GM12801 (cell line): Measurements from ENCODE around the gene COG6.

Experiments
- TF ChIP-seq, protein P1 (sequence below): IDR thresholded peaks from one replicate; pipeline ENCODE4 v1.5.1; 2011; ENCODE audit warnings: control low read depth; ENCODE audit not compliant: insufficient read length; ENCODE audit errors: extremely low read depth

COG6 gene

DNA sequence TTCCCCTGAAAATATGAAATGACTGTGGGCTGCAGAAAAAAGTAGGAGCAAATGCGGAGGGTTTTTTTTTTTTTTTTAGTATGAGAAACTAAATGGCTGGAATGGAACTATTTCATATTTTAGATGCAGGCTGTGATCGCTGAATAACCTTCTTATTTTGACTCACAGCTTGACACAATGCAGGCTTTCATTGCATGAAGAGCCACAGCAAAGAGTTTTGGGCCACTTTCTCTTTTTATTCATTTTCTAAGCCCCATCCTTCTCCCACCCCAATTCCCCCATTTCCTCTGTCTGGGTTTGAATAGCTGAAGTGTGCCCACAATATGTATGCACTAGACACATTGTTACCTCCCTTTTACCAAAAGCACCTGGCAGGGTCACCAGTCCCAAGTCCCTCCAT, 125.9 kb downstream of the COG6 start:
- TF ChIP-seq, protein P1, sequence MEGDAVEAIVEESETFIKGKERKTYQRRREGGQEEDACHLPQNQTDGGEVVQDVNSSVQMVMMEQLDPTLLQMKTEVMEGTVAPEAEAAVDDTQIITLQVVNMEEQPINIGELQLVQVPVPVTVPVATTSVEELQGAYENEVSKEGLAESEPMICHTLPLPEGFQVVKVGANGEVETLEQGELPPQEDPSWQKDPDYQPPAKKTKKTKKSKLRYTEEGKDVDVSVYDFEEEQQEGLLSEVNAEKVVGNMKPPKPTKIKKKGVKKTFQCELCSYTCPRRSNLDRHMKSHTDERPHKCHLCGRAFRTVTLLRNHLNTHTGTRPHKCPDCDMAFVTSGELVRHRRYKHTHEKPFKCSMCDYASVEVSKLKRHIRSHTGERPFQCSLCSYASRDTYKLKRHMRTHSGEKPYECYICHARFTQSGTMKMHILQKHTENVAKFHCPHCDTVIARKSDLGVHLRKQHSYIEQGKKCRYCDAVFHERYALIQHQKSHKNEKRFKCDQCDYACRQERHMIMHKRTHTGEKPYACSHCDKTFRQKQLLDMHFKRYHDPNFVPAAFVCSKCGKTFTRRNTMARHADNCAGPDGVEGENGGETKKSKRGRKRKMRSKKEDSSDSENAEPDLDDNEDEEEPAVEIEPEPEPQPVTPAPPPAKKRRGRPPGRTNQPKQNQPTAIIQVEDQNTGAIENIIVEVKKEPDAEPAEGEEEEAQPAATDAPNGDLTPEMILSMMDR, result no peak

DNA sequence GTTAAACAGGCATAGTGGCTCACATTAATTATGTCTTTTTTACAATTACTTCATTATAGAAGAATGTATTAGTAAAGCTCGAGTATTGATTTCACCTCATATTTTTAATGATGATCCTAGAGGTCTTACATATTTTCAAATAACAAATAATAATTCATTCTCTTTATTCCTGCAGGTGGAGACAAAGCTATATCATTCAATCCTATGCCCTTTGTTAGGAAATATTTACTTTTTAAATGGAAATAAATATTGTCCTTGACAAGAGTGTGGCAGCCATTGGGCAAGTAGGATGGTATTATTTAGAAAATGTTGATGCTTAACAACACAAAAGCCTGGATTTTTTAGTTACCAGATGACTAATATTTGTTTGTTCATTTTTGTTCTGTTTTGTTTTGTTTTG, 127.6 kb downstream of the COG6 start:
- TF ChIP-seq, protein P1, result no peak

DNA sequence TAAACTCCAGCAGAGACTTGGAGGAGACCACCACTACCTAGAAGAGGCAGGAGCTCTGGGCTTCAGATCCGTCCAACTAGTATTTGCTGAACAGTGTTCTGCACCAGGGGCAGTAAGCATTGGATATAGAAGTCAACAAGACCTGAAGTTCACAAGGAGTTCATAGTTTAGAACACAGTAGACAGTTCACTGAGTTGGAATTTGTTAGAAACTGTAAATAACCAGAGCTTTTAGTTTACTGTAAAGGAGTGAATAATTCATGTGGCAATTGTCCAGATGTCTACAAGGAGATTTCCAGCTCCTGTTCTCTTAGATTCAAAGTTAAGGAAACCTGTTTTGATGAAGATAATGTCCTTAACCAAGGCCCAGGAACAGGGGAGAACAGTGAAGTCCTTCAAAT, 128.9 kb downstream of the COG6 start:
- TF ChIP-seq, protein P1, result no peak

DNA sequence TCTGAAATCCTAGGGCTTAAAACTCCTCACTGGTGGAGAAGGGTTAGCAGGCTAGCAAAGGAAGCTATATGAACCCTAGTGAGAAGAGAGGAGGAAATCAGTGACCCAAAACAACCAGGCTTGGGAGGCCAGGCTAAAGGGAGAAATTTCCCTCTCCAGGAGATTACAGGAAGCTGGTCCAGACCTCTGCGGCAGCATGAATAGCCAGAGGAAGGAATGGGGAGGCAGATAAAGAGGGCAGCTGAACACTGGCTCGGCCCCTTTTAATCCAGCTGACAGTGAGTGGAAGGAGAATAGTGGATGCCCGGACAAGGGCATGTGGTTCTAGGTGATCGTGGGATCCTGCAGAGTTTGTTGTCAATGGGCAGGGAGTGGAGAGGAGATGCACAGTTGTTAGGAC, 130.6 kb downstream of the COG6 start:
- TF ChIP-seq, protein P1, result no peak

DNA sequence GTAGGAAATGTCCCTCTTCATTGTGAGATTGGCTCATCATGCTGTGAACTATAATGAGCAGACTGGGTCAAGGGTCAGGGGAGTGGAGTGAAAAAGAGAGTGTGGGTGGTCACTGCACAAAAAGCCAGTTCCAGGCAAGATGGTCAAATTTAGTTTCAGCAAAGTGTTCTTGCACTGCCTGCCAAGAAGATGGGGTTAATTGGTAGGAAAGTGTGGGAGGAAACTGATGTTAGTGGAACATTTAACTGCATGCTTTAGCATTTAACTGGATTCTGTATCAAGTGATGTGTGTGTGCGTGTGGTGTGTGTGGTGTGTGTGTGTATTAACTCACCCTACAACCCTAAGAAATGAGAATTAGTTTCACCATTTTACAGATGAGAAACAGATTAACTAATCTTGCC, 131.6 kb downstream of the COG6 start:
- TF ChIP-seq, protein P1, result no peak

DNA sequence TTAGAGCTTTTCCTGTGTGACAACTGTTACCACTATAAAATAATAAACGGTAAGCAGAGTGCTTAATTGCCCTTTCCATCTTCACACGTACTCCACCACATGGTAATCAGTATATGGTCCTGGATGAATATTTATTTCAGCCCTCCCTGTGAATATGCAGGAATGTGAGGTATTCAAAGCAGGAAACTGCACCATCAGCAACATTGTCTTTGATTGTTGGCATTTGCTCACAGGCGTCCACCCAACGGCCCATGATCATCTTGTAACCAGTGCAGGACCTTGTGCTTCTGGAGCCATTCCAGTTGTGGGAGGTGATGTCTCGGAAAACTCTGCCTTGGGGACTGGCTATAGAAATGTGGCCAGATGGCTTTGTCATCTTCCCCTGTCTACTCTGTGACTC, 132.6 kb downstream of the COG6 start:
- TF ChIP-seq, protein P1, result no peak

DNA sequence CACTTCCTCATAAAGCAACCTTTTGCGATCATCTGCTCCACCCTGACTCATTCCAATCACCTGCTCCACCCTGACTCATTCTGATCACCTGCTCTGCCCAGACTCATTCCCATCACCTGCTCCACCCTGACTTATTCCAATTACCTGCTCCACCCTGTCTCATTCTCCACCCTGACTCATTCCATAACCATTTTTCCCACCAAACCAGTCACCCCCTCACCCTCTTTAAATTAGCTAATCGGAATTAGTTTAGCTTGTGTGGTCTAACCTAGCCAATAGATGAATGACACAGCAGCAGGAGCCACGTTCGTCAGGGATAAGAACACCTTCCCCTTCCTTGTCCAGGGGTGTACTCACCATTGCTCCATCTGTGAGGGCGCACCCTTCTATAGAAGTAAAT, 134.0 kb downstream of the COG6 start:
- TF ChIP-seq, protein P1, result no peak
